H1 (cell line): Measurements from ENCODE around the gene CUX1. TPM values are rescaled to one million over a fixed set of nuclear protein-coding genes. Genes with fewer than 3 reads are reported as not detected.
"Not testable (repeated sequence)": the region's sequence is repeated elsewhere in the genome, so short reads cannot be mapped to it uniquely, and the experiment has no call there.

Source experiments
- CTCF ChIA-PET: fragments of 300-600 bp; sonication (Branson Sonifier 250); formaldehyde crosslinking; loops from one replicate; lab custom pipeline; 2021; ENCODE audit not compliant: partially characterized antibody; lab: Charles Lee
- POLR2A ChIA-PET: fragments of 300-600 bp; sonication (Branson Sonifier 250); formaldehyde crosslinking; loops from one replicate; lab custom pipeline; 2021; ENCODE audit warnings: inconsistent platforms; ENCODE audit not compliant: partially characterized antibody; lab: Charles Lee
- DNase-seq, 2 experiments: peaks; one replicate each; pipeline versions ENCODE4 v3.0.0 to v3.0.0-alpha.2; 2010 to 2022; ENCODE audit warnings: low spot score in 2 of 2, low read depth in 1 of 2, mixed read lengths in 1 of 2
- FAIRE-seq: peaks from 2 replicates; lab custom pipeline; 2011; peaks lifted over from hg19 to GRCh38; lab: Jason Lieb, UNC
- H2AFZ ChIP-seq: 2 replicates; pipeline ENCODE4 v1.8.1; 2012; ENCODE audit warnings: low read length, inconsistent platforms
- H2AK5ac ChIP-seq: 2 replicates; pipeline ENCODE4 v1.6.1; 2013; ENCODE audit warnings: low read depth, low read length
- H2BK120ac ChIP-seq: replicated peaks from 2 replicates; pipeline ENCODE3; 2013; ENCODE audit warnings: low read depth, low read length, inconsistent platforms
- H2BK12ac ChIP-seq: 2 replicates; pipeline ENCODE4 v1.6.1; 2013; ENCODE audit warnings: low read depth, low read length
- H2BK15ac ChIP-seq: 2 replicates; pipeline ENCODE4 v1.6.1; 2013; ENCODE audit warnings: low read length
- H2BK20ac ChIP-seq: 2 replicates; pipeline ENCODE4 v1.6.1; 2013; ENCODE audit warnings: low read length
- H2BK5ac ChIP-seq: 2 replicates; pipeline ENCODE4 v1.6.1; 2013; ENCODE audit warnings: low read depth, low read length
- H3K14ac ChIP-seq: 2 replicates; pipeline ENCODE4 v1.6.1; 2013; ENCODE audit warnings: inconsistent platforms; ENCODE audit not compliant: insufficient read length
- H3K18ac ChIP-seq: 2 replicates; pipeline ENCODE4 v1.6.1; 2013; ENCODE audit warnings: low read length; ENCODE audit errors: extremely low read depth
- H3K23ac ChIP-seq: 2 replicates; pipeline ENCODE4 v1.6.1; 2013; ENCODE audit warnings: inconsistent platforms; ENCODE audit not compliant: insufficient read length
- H3K23me2 ChIP-seq: 2 replicates; pipeline ENCODE4 v1.6.1; 2013; ENCODE audit warnings: low read depth, low read length
- H3K27ac ChIP-seq: 2 replicates; pipeline ENCODE4 v1.6.1; 2011; ENCODE audit warnings: low read depth, low read length, inconsistent platforms
- H3K27me3 ChIP-seq, 4 experiments: replicated peaks in 1 of 4; 1 replicate in 1 of 4; 2 replicates in 3 of 4; pipeline versions ENCODE4 v1.6.1 to v1.8.1; 2011 to 2013; ENCODE audit warnings: low read length in 3 of 4, mild to moderate bottlenecking in 3 of 4, inconsistent platforms in 2 of 4, mixed read lengths in 2 of 4, moderate library complexity in 1 of 4; ENCODE audit not compliant: control insufficient read depth in 3 of 4, insufficient read depth in 3 of 4; ENCODE audit errors: extremely low read depth in 1 of 4
- H3K36me3 ChIP-seq, 4 experiments: 2 replicates each; pipeline versions ENCODE4 v1.6.1 to v1.8.1; 2011 to 2013; ENCODE audit warnings: mild to moderate bottlenecking in 4 of 4, low read length in 3 of 4, moderate library complexity in 2 of 4, control low read depth in 1 of 4, inconsistent platforms in 1 of 4; ENCODE audit not compliant: insufficient read depth in 4 of 4, control insufficient read depth in 2 of 4
- H3K4ac ChIP-seq: replicated peaks from 2 replicates; pipeline ENCODE3; 2013; ENCODE audit warnings: low read length, low read depth, mixed read lengths, inconsistent platforms; ENCODE audit not compliant: insufficient read length
- H3K4me1 ChIP-seq, 4 experiments: replicated peaks in 1 of 4; 1 replicate in 1 of 4; 2 replicates in 3 of 4; pipeline versions ENCODE4 v1.6.1 to v1.8.1; 2011 to 2013; ENCODE audit warnings: low read length in 3 of 4, inconsistent platforms in 2 of 4, mixed read lengths in 1 of 4; ENCODE audit not compliant: insufficient read depth in 4 of 4, control insufficient read depth in 3 of 4
- H3K4me2 ChIP-seq, 2 experiments: 2 replicates each; pipeline versions ENCODE4 v1.6.1 to v1.8.1; 2011 to 2013; ENCODE audit warnings: low read depth in 2 of 2, low read length in 2 of 2, control low read depth in 1 of 2, inconsistent platforms in 1 of 2, mild to moderate bottlenecking in 1 of 2; ENCODE audit not compliant: insufficient read depth in 1 of 2
- H3K4me3 ChIP-seq, 4 experiments: fragments of 200-600, 300-600 bp in 1 of 4; sonication (generic), shearing (Covaris generic), sonication (Bioruptor Twin) in 1 of 4; 2 replicates each; pipeline versions ENCODE4 v1.5.1 to v1.8.1; 2011 to 2016; ENCODE audit warnings: low read length in 4 of 4, low read depth in 3 of 4, control low read depth in 2 of 4, inconsistent platforms in 2 of 4, mild to moderate bottlenecking in 2 of 4, mixed read lengths in 1 of 4, moderate library complexity in 1 of 4; ENCODE audit not compliant: insufficient read depth in 2 of 4; ENCODE audit errors: extremely low read depth in 1 of 4
- H3K56ac ChIP-seq: replicated peaks from 2 replicates; pipeline ENCODE3; 2013; ENCODE audit warnings: low read depth, mild to moderate bottlenecking, mixed read lengths, low read length, inconsistent platforms; ENCODE audit not compliant: insufficient read length
- H3K79me1 ChIP-seq: 2 replicates; pipeline ENCODE4 v1.6.1; 2013; ENCODE audit warnings: low read depth, low read length, control low read depth
- H3K79me2 ChIP-seq, 2 experiments: 2 replicates each; pipeline versions ENCODE4 v1.6.1 to v1.8.1; 2012 to 2013; ENCODE audit warnings: low read length in 2 of 2, mild to moderate bottlenecking in 2 of 2, inconsistent platforms in 1 of 2; ENCODE audit not compliant: insufficient read depth in 2 of 2, control insufficient read depth in 1 of 2
- H3K9ac ChIP-seq, 4 experiments: replicated peaks in 1 of 4; 1 replicate in 1 of 4; 2 replicates in 3 of 4; pipeline versions ENCODE4 v1.6.1 to v1.8.1; 2011 to 2013; ENCODE audit warnings: low read depth in 3 of 4, low read length in 3 of 4, control low read depth in 2 of 4, mild to moderate bottlenecking in 2 of 4, moderate library complexity in 2 of 4, inconsistent platforms in 1 of 4; ENCODE audit errors: extremely low read depth in 1 of 4
- H3K9me3 ChIP-seq, 2 experiments: 2 replicates each; pipeline versions ENCODE4 v1.6.1 to v1.8.1; 2012 to 2013; ENCODE audit warnings: mild to moderate bottlenecking in 2 of 2, moderate library complexity in 2 of 2, control low read depth in 1 of 2, inconsistent platforms in 1 of 2, low read depth in 1 of 2, low read length in 1 of 2, mixed read lengths in 1 of 2; ENCODE audit not compliant: insufficient read depth in 2 of 2
- H4K20me1 ChIP-seq, 2 experiments: replicated peaks in 1 of 2; 2 replicates each; pipeline versions ENCODE3 to v1.8.1; 2011 to 2013; ENCODE audit warnings: inconsistent platforms in 2 of 2, low read length in 2 of 2, mild to moderate bottlenecking in 1 of 2; ENCODE audit not compliant: insufficient read depth in 2 of 2, control insufficient read depth in 1 of 2
- H4K5ac ChIP-seq: 2 replicates; pipeline ENCODE4 v1.6.1; 2013; ENCODE audit warnings: low read length, low read depth, mixed read lengths, inconsistent platforms; ENCODE audit not compliant: insufficient read length
- H4K8ac ChIP-seq: 2 replicates; pipeline ENCODE4 v1.8.0; 2013; ENCODE audit warnings: mild to moderate bottlenecking, moderate library complexity, low read length, inconsistent platforms; ENCODE audit not compliant: insufficient read depth; ENCODE audit errors: extremely low read depth
- H4K91ac ChIP-seq: replicated peaks from 2 replicates; pipeline ENCODE3; 2013; ENCODE audit warnings: low read length, mixed read lengths, inconsistent platforms; ENCODE audit not compliant: insufficient read length
- WGBS, 2 experiments: shearing (Covaris generic) in 1 of 2; methylation state at CpG; one replicate each; pipeline versions ENCODE4 v1.1.6 to v1.1.7; 2013 to 2015; ENCODE audit warnings: low lambda C conversion rate in 2 of 2, mixed read lengths in 2 of 2, inconsistent platforms in 1 of 2, low coverage in 1 of 2, missing lambda C conversion rate in 1 of 2; ENCODE audit not compliant: insufficient replicate concordance in 2 of 2, insufficient coverage in 1 of 2, insufficient read length in 1 of 2; ENCODE audit errors: extremely low coverage in 1 of 2, missing lambda C conversion rate in 1 of 2; 5-methylcytosine and 5-hydroxymethylcytosine counted together
- polyA plus RNA-seq, 7 experiments: library from polyadenylated mRNA; depleted of rRNA in 3 of 7; stranded (reverse) in 5 of 7; unstranded in 2 of 7; fragments of >200 nt in 5 of 7; fragments of 200-250 nt in 2 of 7; gene quantifications; 1 replicate in 5 of 7; 2 replicates in 1 of 7; 4 replicates in 1 of 7; pipeline versions ENCODE4 v1.2.1 to v1.2.3, GENCODE V29; 2011 to 2013; ENCODE audit warnings: missing spikeins in 2 of 7, mixed read lengths in 2 of 7
- total RNA-seq: library from RNA; stranded (reverse); fragmentation: NEBNext Ultra II Directional; extraction: Animal tissue kit (Norgen Biotek cat#: 25700); gene quantifications from 2 replicates; pipeline ENCODE4 v1.2.1, GENCODE V29; 2021

Gene CUX1
- total and polyA plus RNA-seq, 2 of the 8 experiments (the other 6 are each of a cell fraction or from before 2014, with no cell fraction given): 21.6 to 65.9 TPM

- WGBS, 2 experiments: 95% methylated on average over 4 of the region's 4 CpGs; no CpG with 5 or more reads in 1 of the 2 experiments
- peaks cover 3 to 100% of the 10 kb centered on the region in 2 experiments; a peak in 3 of 4 replicates for H3K79me2 ChIP-seq
- not testable (repeated sequence) for H3K18ac ChIP-seq
Measured at GRCh38 chr7:101887352-101887751, 69.9 kb downstream of the CUX1 start.

GRCh38 chr7:101888564-101888963 is 71.1 kb downstream of the CUX1 start:
- Histone ChIP-seq H3K79me2 (peaks cover 6 to 98% of the 10 kb centered on the region in 2 experiments), H4K20me1 (peaks cover 12 to 22% of the 10 kb centered on the region in 2 experiments), H3K79me1 (peaks cover 19% of the 10 kb centered on the region)
- not testable (repeated sequence) for H3K23ac ChIP-seq, H3K9me3 ChIP-seq, H2BK15ac ChIP-seq, H3K36me3 ChIP-seq, H2AFZ ChIP-seq, H2BK5ac ChIP-seq, DNase-seq, H3K14ac ChIP-seq, H3K56ac ChIP-seq, H4K91ac ChIP-seq, H4K5ac ChIP-seq, H2BK120ac ChIP-seq, H3K23me2 ChIP-seq, H4K8ac ChIP-seq, H3K4ac ChIP-seq, H3K18ac ChIP-seq, H3K9ac ChIP-seq, H2AK5ac ChIP-seq, H3K4me1 ChIP-seq, FAIRE-seq, H2BK20ac ChIP-seq, H3K4me2 ChIP-seq, H3K4me3 ChIP-seq, H3K27ac ChIP-seq, H3K27me3 ChIP-seq, H2BK12ac ChIP-seq
- POLR2A ChIA-PET: interaction anchor here (2.0 kb wide), 1 partner anchor 18 kb away, joined by 4 read pairs; no protein-coding TSS in a partner anchor
- 91% methylated on average over 3 of the region's 3 CpGs; no CpG with 5 or more reads in 1 of the 2 experiments for WGBS, 2 experiments
- CTCF ChIA-PET: interaction anchor here (0.6 to 1.2 kb wide), 4 partner anchors 10 to 173 kb away, joined by 3 to 4 read pairs (median 3); no protein-coding TSS in a partner anchor

More at GRCh38 chr7:101887352-101887751, 69.9 kb downstream of the CUX1 start:
- H3K23me2 ChIP-seq, H2BK15ac ChIP-seq, FAIRE-seq, H4K8ac ChIP-seq, H3K9me3 ChIP-seq, H2BK120ac ChIP-seq, H3K56ac ChIP-seq, H4K5ac ChIP-seq, H2BK12ac ChIP-seq, H3K27me3 ChIP-seq, H2BK5ac ChIP-seq, H4K91ac ChIP-seq, H3K4ac ChIP-seq, H3K36me3 ChIP-seq, H2BK20ac ChIP-seq, H2AK5ac ChIP-seq, H2AFZ ChIP-seq, H3K23ac ChIP-seq, H3K9ac ChIP-seq, H3K4me3 ChIP-seq, H3K14ac ChIP-seq, DNase-seq, H3K27ac ChIP-seq, H3K4me2 ChIP-seq: not testable (repeated sequence)
- Histone ChIP-seq H4K20me1 (peaks cover 18 to 23% of the 10 kb centered on the region in 2 experiments), H3K79me1 (peaks cover 19% of the 10 kb centered on the region), H3K4me1 (peaks cover 0 to 13% (median 8%) of the 10 kb centered on the region in 4 experiments; a peak in 5 of 7 replicates)
- POLR2A ChIA-PET: interaction anchor here (0.6 to 2.0 kb wide), 2 partner anchors 17 to 292 kb away, joined by 4 read pairs; no protein-coding TSS in a partner anchor
- CTCF ChIA-PET: interaction anchor here (0.6 to 1.3 kb wide), 3 partner anchors 8 to 101 kb away, joined by 3 to 4 read pairs (median 4); no protein-coding TSS in a partner anchor
